ENCODE measurements around the gene TMEM198. TPM values are rescaled to one million over a fixed set of nuclear protein-coding genes. Genes with fewer than 3 reads are reported as not detected.

TMEM198 gene
- total and polyA plus RNA-seq, 2 of the 4 experiments (the other 2 are of a cell fraction) = 0.18 to 2.2 TPM

GRCh38 chr2:219556413-219556812 lies 12.6 kb downstream of the TMEM198 start:
- Histone ChIP-seq H3K4me3 (ENCODE audit: insufficient read depth, low read depth, low read length) (no peak overlapping the region), H3K9me3 (ENCODE audit: control insufficient read depth, insufficient read depth, low read length) (no peaks in the 10 kb centered on the region), H4K91ac (ENCODE audit: insufficient read depth, low read depth, low read length) (no peak overlapping the region), H3K36me3 (ENCODE audit: control insufficient read depth, insufficient read depth, low read length) (no peaks in the 10 kb centered on the region), H4K8ac (ENCODE audit: low read depth in 2 of 2, low read length in 2 of 2) (no peak overlapping the region), H2AFZ (replicated peaks; ENCODE audit: low read length, poor library complexity) (no peak overlapping the region), H4K20me1 (ENCODE audit: insufficient read depth, low read length) (peaks cover 3% of the 10 kb centered on the region; the same call in 1 of the 2 replicates), H3K27ac (ENCODE audit: insufficient read depth, low read length) (no peak overlapping the region), H3K23ac (ENCODE audit: low read depth, low read length) (no peak overlapping the region), H2AK9ac (replicated peaks; ENCODE audit: low read depth, low read length, poor library complexity) (no peak overlapping the region), H3K56ac (ENCODE audit: extremely low read depth, insufficient read depth, low read length) (no peak overlapping the region), H2BK20ac (ENCODE audit: low read depth, low read length) (no peak overlapping the region), H2BK120ac (ENCODE audit: low read depth, low read length) (no peak overlapping the region), H2AK5ac (ENCODE audit: low read depth, low read length) (no peak overlapping the region), H4K5ac (ENCODE audit: low read depth, low read length) (no peak overlapping the region), H2BK5ac (ENCODE audit: low read depth, low read length, poor library complexity, severe bottlenecking) (no peak overlapping the region), H3K79me1 (ENCODE audit: low read depth in 1 of 2, low read length in 2 of 2) (no peaks in the 10 kb centered on the region), H3K18ac (ENCODE audit: low read depth, low read length) (no peak overlapping the region), H3K9ac (ENCODE audit: low read depth, low read length) (no peak overlapping the region), H2BK15ac (ENCODE audit: low read depth, low read length) (no peak overlapping the region), H3K4me2 (ENCODE audit: low read depth, low read length) (no peak overlapping the region), H3K14ac (replicated peaks; ENCODE audit: low read depth, low read length) (no peak overlapping the region), H3K4ac (ENCODE audit: low read depth, low read length) (no peak overlapping the region), H3K9me1 (ENCODE audit: insufficient read depth, low read length) (no peaks in the 10 kb centered on the region), H3K4me1 (ENCODE audit: control insufficient read depth, insufficient read depth, low read length) (peaks cover 8% of the 10 kb centered on the region; the same call in 1 of the 2 replicates), H3K27me3 (ENCODE audit: control insufficient read depth, insufficient read depth, low read length) (no peaks in the 10 kb centered on the region)
- ATAC-seq (ENCODE audit: low read depth) (no peak), DNase-seq (no peak)
- TF ChIP-seq MAZ (IDR thresholded peaks at IDR 0.05; ENCODE audit: borderline replicate concordance, low read depth, low read length) = no peak
- TF ChIP-seq POLR2A (IDR thresholded peaks at IDR 0.05; ENCODE audit: low read depth, low read length) = no peak
- TF ChIP-seq USF2 (IDR thresholded peaks at IDR 0.05; ENCODE audit: low read depth, low read length) = no peak
- TF ChIP-seq NFE2L2 (IDR thresholded peaks at IDR 0.05; ENCODE audit: low read depth, low read length) = no peak
- TF ChIP-seq ELK1 (IDR thresholded peaks at IDR 0.05; ENCODE audit: borderline replicate concordance, low read depth, low read length) = no peak
- TF ChIP-seq RFX5 (IDR thresholded peaks at IDR 0.05; ENCODE audit: low read depth, low read length) = no peak
- no peak for TF ChIP-seq CHD1 (IDR thresholded peaks at IDR 0.05; ENCODE audit: low read depth, low read length)
- no peak for TF ChIP-seq CTCF (conservative IDR thresholded peaks at IDR 0.05; ENCODE audit: low read depth, low read length)
- TF ChIP-seq BHLHE40 (IDR thresholded peaks at IDR 0.05; ENCODE audit: low read depth, low read length) = no peak
- no peak for TF ChIP-seq SMC3 (IDR thresholded peaks at IDR 0.05; ENCODE audit: low read depth, low read length)
- no peak for TF ChIP-seq FOS (IDR thresholded peaks at IDR 0.05; ENCODE audit: low read depth, low read length)
- no peak for TF ChIP-seq RAD21 (IDR thresholded peaks at IDR 0.05; ENCODE audit: low read length)
- TF ChIP-seq MXI1 (IDR thresholded peaks at IDR 0.05; ENCODE audit: borderline replicate concordance, low read depth, low read length) = no peak
- no peak for TF ChIP-seq MAFK (IDR thresholded peaks at IDR 0.05; ENCODE audit: low read depth, low read length)
- no peak for TF ChIP-seq CEBPB (IDR thresholded peaks at IDR 0.05; ENCODE audit: low read depth, low read length)
- TF ChIP-seq RCOR1 (IDR thresholded peaks at IDR 0.05; ENCODE audit: insufficient replicate concordance, low read length) = no peak
- ChIA-PET POLR2A (ENCODE audit: unreplicated experiment) (no interaction called here), CTCF (no interaction called here)
- WGBS, 2 experiments (ENCODE audit: extremely low coverage in 2 of 2, insufficient read length in 1 of 2) = 91% methylated on average over 9 of the region's 19 CpGs; no CpG with 5 or more reads in 1 of the 2 experiments
- no TSS peak for BruUV-seq (replicated peaks)
- in situ Hi-C loops (cut with MboI; ENCODE audit: low sequenced_read_pairs) = no loop called here
- dilution Hi-C loops (cut with HindIII; ENCODE audit: low sequenced_read_pairs, unreplicated experiment) = no loop called here
- intact Hi-C loops (cut with micrococcal nuclease) = no loop called here

Measured in IMR-90 (cell line).